Measurements from ENCODE around the gene KLHL22.

Gene KLHL22

GRCh38 chr22:20421507-20421874, 74.1 kb downstream of the KLHL22 start:
- H3K79me2 ChIP-seq (ENCODE audit: control insufficient read depth, low read length), result no peaks in the 10 kb centered on the region
- no peaks in the 10 kb centered on the region for H3F3A ChIP-seq (ENCODE audit: control insufficient read depth, insufficient read depth)
- H3K4me1 ChIP-seq (ENCODE audit: control insufficient read depth, low read length), result peaks cover 3% of the 10 kb centered on the region; the same call in 1 of the 2 replicates
- no peaks in the 10 kb centered on the region for H3K9me2 ChIP-seq (replicated peaks; ENCODE audit: control insufficient read depth, low read length)
- no peak overlapping the region for H3K4me2 ChIP-seq (ENCODE audit: low read length)
- no peaks in the 10 kb centered on the region for H3K27me3 ChIP-seq (ENCODE audit: control insufficient read depth, low read length)
- H3K4me3 ChIP-seq (ENCODE audit: low read length), result no peak overlapping the region
- no peak overlapping the region for H3K27ac ChIP-seq (ENCODE audit: low read depth, low read length)
- H3K9me3 ChIP-seq (ENCODE audit: control insufficient read depth, insufficient read depth, low read length), result no peaks in the 10 kb centered on the region
- H3K36me3 ChIP-seq (ENCODE audit: control insufficient read depth, low read length), result no peaks in the 10 kb centered on the region
- TF ChIP-seq CTCF (IDR thresholded peaks at IDR 0.05; ENCODE audit: low read depth, low read length, poor library complexity, severe bottlenecking), result no peak
- no peak for TF ChIP-seq EZH2phosphoT487 (IDR thresholded peaks at IDR 0.05; ENCODE audit: borderline replicate concordance, low read length)
- H4K20me1 ChIP-seq (ENCODE audit: control insufficient read depth, insufficient read depth, low read depth, low read length), result no peaks in the 10 kb centered on the region

- Histone ChIP-seq H3K4me2 (ENCODE audit: low read length) (no peak overlapping the region), H3F3A (ENCODE audit: control insufficient read depth, insufficient read depth) (no peaks in the 10 kb centered on the region), H4K20me1 (ENCODE audit: control insufficient read depth, insufficient read depth, low read depth, low read length) (no peaks in the 10 kb centered on the region), H3K27ac (ENCODE audit: low read depth, low read length) (no peak overlapping the region), H3K9me3 (ENCODE audit: control insufficient read depth, insufficient read depth, low read length) (no peaks in the 10 kb centered on the region), H3K36me3 (ENCODE audit: control insufficient read depth, low read length) (no peaks in the 10 kb centered on the region), H3K4me3 (ENCODE audit: low read length) (no peak overlapping the region), H3K79me2 (ENCODE audit: control insufficient read depth, low read length) (no peaks in the 10 kb centered on the region), H3K27me3 (ENCODE audit: control insufficient read depth, low read length) (no peaks in the 10 kb centered on the region), H3K4me1 (ENCODE audit: control insufficient read depth, low read length) (peaks cover 3% of the 10 kb centered on the region; the same call in 1 of the 2 replicates), H3K9me2 (replicated peaks; ENCODE audit: control insufficient read depth, low read length) (no peaks in the 10 kb centered on the region)
- no peak for TF ChIP-seq EZH2phosphoT487 (IDR thresholded peaks at IDR 0.05; ENCODE audit: borderline replicate concordance, low read length)
- no peak for TF ChIP-seq CTCF (IDR thresholded peaks at IDR 0.05; ENCODE audit: low read depth, low read length, poor library complexity, severe bottlenecking)
These were observed 75.3 kb downstream of the KLHL22 start for GRCh38 chr22:20420157-20420842.

- no peak overlapping the region for H3K4me2 ChIP-seq (ENCODE audit: low read length)
- H3K9me2 ChIP-seq (replicated peaks; ENCODE audit: control insufficient read depth, low read length), result no peaks in the 10 kb centered on the region
- H3K27ac ChIP-seq (ENCODE audit: low read depth, low read length), result no peak overlapping the region
- H3K27me3 ChIP-seq (ENCODE audit: control insufficient read depth, low read length), result no peaks in the 10 kb centered on the region
- H3F3A ChIP-seq (ENCODE audit: control insufficient read depth, insufficient read depth), result no peaks in the 10 kb centered on the region
- peaks cover 3% of the 10 kb centered on the region; the same call in 1 of the 2 replicates for H3K4me1 ChIP-seq (ENCODE audit: control insufficient read depth, low read length)
- H3K9me3 ChIP-seq (ENCODE audit: control insufficient read depth, insufficient read depth, low read length), result no peaks in the 10 kb centered on the region
- TF ChIP-seq EZH2phosphoT487 (IDR thresholded peaks at IDR 0.05; ENCODE audit: borderline replicate concordance, low read length) (no peak), CTCF (IDR thresholded peaks at IDR 0.05; ENCODE audit: low read depth, low read length, poor library complexity, severe bottlenecking) (no peak)
- H4K20me1 ChIP-seq (ENCODE audit: control insufficient read depth, insufficient read depth, low read depth, low read length), result no peaks in the 10 kb centered on the region
- no peak overlapping the region for H3K4me3 ChIP-seq (ENCODE audit: low read length)
- H3K79me2 ChIP-seq (ENCODE audit: control insufficient read depth, low read length), result no peaks in the 10 kb centered on the region
- no peaks in the 10 kb centered on the region for H3K36me3 ChIP-seq (ENCODE audit: control insufficient read depth, low read length)
These were observed 76.0 kb downstream of the KLHL22 start for GRCh38 chr22:20419664-20419951.

Measured in DOHH2 (cell line).